HG03045 (cell line): Measurements from ENCODE around the gene RBM11.
"Not testable (repeated sequence)": the region's sequence is repeated elsewhere in the genome, so short reads cannot be mapped to it uniquely, and the experiment has no call there.

ENCODE experiments used
- ATAC-seq: cut with Tn5 transposase; IDR thresholded peaks from one replicate; pipeline ENCODE4 v1.9.1; 2021; ENCODE audit warnings: mild to moderate bottlenecking, moderate library complexity; ENCODE audit not compliant: unreplicated experiment

Gene RBM11

GRCh38 chr21:14215971-14216641 lies at the start of gene RBM11:
TSS of gene RBM11 (plus strand) at chr21:14216157. CDS start at chr21:14216187, 30 bp downstream.
- ATAC-seq: peak; percentile 92

- ATAC-seq: not testable (repeated sequence)
These were observed 49.3 kb upstream of the RBM11 start for GRCh38 chr21:14166463-14167223.

- ATAC-seq: no peak
These were observed 9.7 kb upstream of the RBM11 start for GRCh38 chr21:14206222-14206621.

- ATAC-seq: no peak
These were observed 5.2 kb upstream of the RBM11 start, which contains the start of gene LIPI for GRCh38 chr21:14210738-14211137. TSS of gene LIPI (minus strand) at chr21:14210955. CDS start at chr21:14210845, 110 bp downstream.

GRCh38 chr21:14213164-14213563 lies 2.8 kb upstream of the RBM11 start:
- no peak for ATAC-seq

- no peak for ATAC-seq
These were observed 7.4 kb downstream of the RBM11 start for GRCh38 chr21:14223365-14223764.

- ATAC-seq: no peak
These were observed 13.4 kb downstream of the RBM11 start for GRCh38 chr21:14229399-14229798.

GRCh38 chr21:14235101-14235500 lies 19.1 kb downstream of the RBM11 start:
- ATAC-seq: no peak

- no peak for ATAC-seq
These were observed 20.2 kb downstream of the RBM11 start for GRCh38 chr21:14236180-14236579.

GRCh38 chr21:14239281-14239680 lies 23.3 kb downstream of the RBM11 start:
- ATAC-seq: no peak

GRCh38 chr21:14241297-14241696 lies 25.3 kb downstream of the RBM11 start:
- ATAC-seq: no peak

GRCh38 chr21:14243461-14243860 lies 27.5 kb downstream of the RBM11 start:
- ATAC-seq: no peak

- ATAC-seq: no peak
These were observed 27.9 kb downstream of the RBM11 start for GRCh38 chr21:14243874-14244273.

GRCh38 chr21:14244911-14245310 lies 29.0 kb downstream of the RBM11 start:
- no peak for ATAC-seq

GRCh38 chr21:14245711-14246110 lies 29.8 kb downstream of the RBM11 start:
- ATAC-seq: no peak

GRCh38 chr21:14251336-14251735 lies 35.4 kb downstream of the RBM11 start:
- no peak for ATAC-seq

GRCh38 chr21:14259747-14260146 lies 43.8 kb downstream of the RBM11 start:
- ATAC-seq: no peak

GRCh38 chr21:14260174-14260764 lies 44.3 kb downstream of the RBM11 start:
- no peak for ATAC-seq

- ATAC-seq: no peak
These were observed 46.1 kb downstream of the RBM11 start for GRCh38 chr21:14262039-14262438.

GRCh38 chr21:14263879-14264278 lies 47.9 kb downstream of the RBM11 start:
- no peak for ATAC-seq

GRCh38 chr21:14265023-14265422 lies 49.1 kb downstream of the RBM11 start:
- ATAC-seq: no peak

GRCh38 chr21:14267076-14267475 lies 51.1 kb downstream of the RBM11 start:
- ATAC-seq: no peak
